Measurements from ENCODE around the gene TBC1D10A. TPM values are rescaled to one million over a fixed set of nuclear protein-coding genes. Genes with fewer than 3 reads are reported as not detected.

The TBC1D10A gene
- total RNA-seq, 1 experiment from 2014 or later: 18.6 TPM

DNA sequence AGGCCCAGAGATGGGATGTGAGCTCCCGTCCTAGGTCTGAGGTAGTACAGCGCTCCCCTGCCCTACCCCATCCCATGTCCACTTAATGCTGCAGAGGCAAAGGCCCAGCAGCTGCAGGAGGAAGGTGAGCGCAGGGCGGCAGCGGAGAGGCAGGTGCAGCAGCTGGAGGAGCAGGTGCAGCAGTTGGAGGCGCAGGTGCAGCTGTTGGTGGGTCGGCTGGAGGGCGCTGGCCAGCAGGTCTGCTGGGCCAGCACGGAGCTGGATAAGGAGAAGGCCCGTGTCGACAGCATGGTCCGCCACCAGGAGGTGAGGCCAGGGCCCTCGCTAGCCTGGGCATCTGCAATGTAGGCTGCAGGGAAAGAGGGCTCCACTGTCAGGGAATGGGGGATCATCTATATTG is 45.2 kb upstream of the TBC1D10A start:
- intact Hi-C loops (cut with micrococcal nuclease): no loop called here
- H3K4me3 ChIP-seq (replicated peaks in 1 of 2; ENCODE audit: low read depth in 1 of 2, low read length in 2 of 2): no peak overlapping the region
- TF ChIP-seq JUND (IDR thresholded peaks at IDR 0.05): no peak
- TF ChIP-seq EGR1 (IDR thresholded peaks at IDR 0.05; ENCODE audit: low read depth): no peak
- no peak for TF ChIP-seq REST (IDR thresholded peaks at IDR 0.05; ENCODE audit: low read depth)
- TF ChIP-seq, protein P1, sequence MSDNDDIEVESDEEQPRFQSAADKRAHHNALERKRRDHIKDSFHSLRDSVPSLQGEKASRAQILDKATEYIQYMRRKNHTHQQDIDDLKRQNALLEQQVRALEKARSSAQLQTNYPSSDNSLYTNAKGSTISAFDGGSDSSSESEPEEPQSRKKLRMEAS (IDR thresholded peaks at IDR 0.05): no peak
- no peak for TF ChIP-seq POLR2AphosphoS5 (IDR thresholded peaks at IDR 0.05; ENCODE audit: low read depth, low read length)
- TF ChIP-seq EZH2 (IDR thresholded peaks at IDR 0.05): no peak
- no peak for TF ChIP-seq ZBTB33 (IDR thresholded peaks at IDR 0.05; ENCODE audit: extremely low read depth, insufficient replicate concordance, low read length)
- TF ChIP-seq, protein P2, sequence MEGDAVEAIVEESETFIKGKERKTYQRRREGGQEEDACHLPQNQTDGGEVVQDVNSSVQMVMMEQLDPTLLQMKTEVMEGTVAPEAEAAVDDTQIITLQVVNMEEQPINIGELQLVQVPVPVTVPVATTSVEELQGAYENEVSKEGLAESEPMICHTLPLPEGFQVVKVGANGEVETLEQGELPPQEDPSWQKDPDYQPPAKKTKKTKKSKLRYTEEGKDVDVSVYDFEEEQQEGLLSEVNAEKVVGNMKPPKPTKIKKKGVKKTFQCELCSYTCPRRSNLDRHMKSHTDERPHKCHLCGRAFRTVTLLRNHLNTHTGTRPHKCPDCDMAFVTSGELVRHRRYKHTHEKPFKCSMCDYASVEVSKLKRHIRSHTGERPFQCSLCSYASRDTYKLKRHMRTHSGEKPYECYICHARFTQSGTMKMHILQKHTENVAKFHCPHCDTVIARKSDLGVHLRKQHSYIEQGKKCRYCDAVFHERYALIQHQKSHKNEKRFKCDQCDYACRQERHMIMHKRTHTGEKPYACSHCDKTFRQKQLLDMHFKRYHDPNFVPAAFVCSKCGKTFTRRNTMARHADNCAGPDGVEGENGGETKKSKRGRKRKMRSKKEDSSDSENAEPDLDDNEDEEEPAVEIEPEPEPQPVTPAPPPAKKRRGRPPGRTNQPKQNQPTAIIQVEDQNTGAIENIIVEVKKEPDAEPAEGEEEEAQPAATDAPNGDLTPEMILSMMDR (IDR thresholded peaks at IDR 0.05 in 2 of 3, conservative IDR thresholded peaks at IDR 0.05 in 1 of 3; ENCODE audit: borderline replicate concordance in 1 of 3, insufficient read depth in 1 of 3, low read depth in 2 of 3, low read length in 2 of 3): no peak
- TF ChIP-seq, protein P3, sequence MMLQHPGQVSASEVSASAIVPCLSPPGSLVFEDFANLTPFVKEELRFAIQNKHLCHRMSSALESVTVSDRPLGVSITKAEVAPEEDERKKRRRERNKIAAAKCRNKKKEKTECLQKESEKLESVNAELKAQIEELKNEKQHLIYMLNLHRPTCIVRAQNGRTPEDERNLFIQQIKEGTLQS (IDR thresholded peaks at IDR 0.05): no peak
- H3K9ac ChIP-seq (ENCODE audit: low read length): no peak overlapping the region
- H3K27ac ChIP-seq (ENCODE audit: low read depth, low read length): no peak overlapping the region
- H2AFZ ChIP-seq (ENCODE audit: low read depth, low read length, poor library complexity, severe bottlenecking): no peak overlapping the region
- H4K20me1 ChIP-seq (ENCODE audit: insufficient read depth): no peaks in the 10 kb centered on the region
- H3K79me2 ChIP-seq (ENCODE audit: insufficient read depth, low read length): no peaks in the 10 kb centered on the region
- H3K36me3 ChIP-seq (ENCODE audit: control insufficient read depth in 1 of 2, insufficient read depth in 2 of 2, low read length in 2 of 2): no peaks in the 10 kb centered on the region
- CTCF ChIA-PET: interaction anchor here (0.7 kb wide), 1 partner anchor 15 kb away, joined by 3 read pairs; the partner anchor contains the start of gene RNF215
- H3K4me2 ChIP-seq (ENCODE audit: low read length): no peak overlapping the region
- ATAC-seq: no peak
- RAD21 ChIA-PET (ENCODE audit: low non-redundant PET in 1 of 2, low total read pairs in 2 of 2, uncharacterized antibody in 2 of 2, unreplicated experiment in 2 of 2): no interaction called here
- H3K27me3 ChIP-seq (ENCODE audit: insufficient read depth, low read length): no peaks in the 10 kb centered on the region
- no peaks in the 10 kb centered on the region for H3K9me3 ChIP-seq (ENCODE audit: control insufficient read depth in 1 of 2, insufficient read depth in 1 of 2, low read depth in 1 of 2, low read length in 2 of 2)
- BruUV-seq (replicated peaks): no TSS peak
- POLR2A ChIA-PET: no interaction called here
- H3K9me2 ChIP-seq (ENCODE audit: insufficient read depth): no peaks in the 10 kb centered on the region
- H3K4me1 ChIP-seq (ENCODE audit: control insufficient read depth in 1 of 2, insufficient read depth in 2 of 2, low read length in 2 of 2): no peaks in the 10 kb centered on the region
- no peak for DNase-seq (ENCODE audit: low read depth, low spot score)

Measured in HCT116 (cell line).